Measurements from ENCODE around the gene CCDC141. TPM values are rescaled to one million over a fixed set of nuclear protein-coding genes. Genes with fewer than 3 reads are reported as not detected.

Gene CCDC141
- total and polyA plus RNA-seq, 7 donors, result under 0.01 to 8.6 (median 3.8) TPM; not detected in 1

GRCh38 chr2:178787155-178787554, 262.8 kb downstream of the CCDC141 start:
- Histone ChIP-seq H3K4me3 (no peak overlapping the region), H3K27ac (no peak overlapping the region), H3K27me3 (no peaks in the 10 kb centered on the region), H3K9me3 (no peaks in the 10 kb centered on the region), H3K36me3 (no peaks in the 10 kb centered on the region), H3K4me1 (no peaks in the 10 kb centered on the region)
- WGBS, 2 donors, result 41 to 85% methylated on average over 2 of the region's 2 CpGs
- DNase-seq, result no peak
- TF ChIP-seq, protein P1, sequence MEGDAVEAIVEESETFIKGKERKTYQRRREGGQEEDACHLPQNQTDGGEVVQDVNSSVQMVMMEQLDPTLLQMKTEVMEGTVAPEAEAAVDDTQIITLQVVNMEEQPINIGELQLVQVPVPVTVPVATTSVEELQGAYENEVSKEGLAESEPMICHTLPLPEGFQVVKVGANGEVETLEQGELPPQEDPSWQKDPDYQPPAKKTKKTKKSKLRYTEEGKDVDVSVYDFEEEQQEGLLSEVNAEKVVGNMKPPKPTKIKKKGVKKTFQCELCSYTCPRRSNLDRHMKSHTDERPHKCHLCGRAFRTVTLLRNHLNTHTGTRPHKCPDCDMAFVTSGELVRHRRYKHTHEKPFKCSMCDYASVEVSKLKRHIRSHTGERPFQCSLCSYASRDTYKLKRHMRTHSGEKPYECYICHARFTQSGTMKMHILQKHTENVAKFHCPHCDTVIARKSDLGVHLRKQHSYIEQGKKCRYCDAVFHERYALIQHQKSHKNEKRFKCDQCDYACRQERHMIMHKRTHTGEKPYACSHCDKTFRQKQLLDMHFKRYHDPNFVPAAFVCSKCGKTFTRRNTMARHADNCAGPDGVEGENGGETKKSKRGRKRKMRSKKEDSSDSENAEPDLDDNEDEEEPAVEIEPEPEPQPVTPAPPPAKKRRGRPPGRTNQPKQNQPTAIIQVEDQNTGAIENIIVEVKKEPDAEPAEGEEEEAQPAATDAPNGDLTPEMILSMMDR (IDR thresholded peaks at IDR 0.05), result no peak
- TF ChIP-seq POLR2A (IDR thresholded peaks at IDR 0.05) (no peak), POLR2AphosphoS5 (IDR thresholded peaks at IDR 0.05) (no peak), EP300 (IDR thresholded peaks at IDR 0.05) (no peak)
- intact Hi-C loops (cut with DNase I), result no loop called here

DNA sequence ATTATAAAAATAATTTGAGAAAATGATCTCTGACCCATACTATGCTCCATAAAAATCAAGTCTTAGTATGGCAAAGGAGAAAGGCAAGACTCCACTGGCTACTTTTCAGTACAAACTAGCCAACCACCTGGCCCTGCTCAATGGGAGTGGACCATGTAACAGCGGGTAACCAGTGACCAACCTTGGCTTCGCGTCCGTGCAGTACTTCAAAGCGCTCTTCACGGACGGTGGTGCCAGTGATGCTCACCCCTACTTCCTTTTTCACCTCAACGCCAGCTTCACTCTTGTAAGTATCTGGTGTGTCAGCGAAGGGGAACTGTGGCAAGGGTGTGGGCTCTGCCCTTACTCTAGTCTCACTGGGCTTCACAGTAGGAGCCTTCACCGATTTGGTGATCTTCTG, 266.0 kb downstream of the CCDC141 start:
- WGBS, 2 donors, result 94 to 95% methylated on average over 10 of the region's 10 CpGs
- intact Hi-C loops (cut with DNase I), result no loop called here
- TF ChIP-seq, protein P1 (IDR thresholded peaks at IDR 0.05), result no peak
- no peak for TF ChIP-seq POLR2AphosphoS5 (IDR thresholded peaks at IDR 0.05)
- H3K27me3 ChIP-seq, result no peaks in the 10 kb centered on the region
- no peak for DNase-seq
- H3K4me3 ChIP-seq, result no peak overlapping the region
- no peaks in the 10 kb centered on the region for H3K9me3 ChIP-seq
- no peaks in the 10 kb centered on the region for H3K4me1 ChIP-seq
- H3K36me3 ChIP-seq, result no peaks in the 10 kb centered on the region
- H3K27ac ChIP-seq, result no peak overlapping the region

- intact Hi-C loops (cut with DNase I), result no loop called here
- no peaks in the 10 kb centered on the region for H3K4me1 ChIP-seq
- no peak overlapping the region for H3K27ac ChIP-seq
- no peak overlapping the region for H3K4me3 ChIP-seq
- no peaks in the 10 kb centered on the region for H3K27me3 ChIP-seq
- H3K9me3 ChIP-seq, result no peaks in the 10 kb centered on the region
- H3K36me3 ChIP-seq, result no peaks in the 10 kb centered on the region
- no peak for DNase-seq
- 89 to 91% methylated on average over 7 of the region's 7 CpGs for WGBS, 2 donors
- TF ChIP-seq EP300 (IDR thresholded peaks at IDR 0.05) (no peak), POLR2A (IDR thresholded peaks at IDR 0.05) (no peak), POLR2AphosphoS5 (IDR thresholded peaks at IDR 0.05) (no peak)
- TF ChIP-seq, protein P1 (IDR thresholded peaks at IDR 0.05), result no peak
These were observed 267.7 kb downstream of the CCDC141 start for GRCh38 chr2:178782236-178782635.

Other genes starting within 250 kb of the CCDC141 start
- 10 to 100 TPM in 3 of 4 donors, 1 to 10 TPM in 1; 6.7 to 20.2 (median 11.2) TPM for gene TTN, start 242.7 kb downstream of the CCDC141 start, total RNA-seq
- 1 to 10 TPM in 1 of 3 donors, under 1 TPM in 2; under 0.01 to 1.2 (median 0.90) TPM for gene TTN, start 242.7 kb downstream of the CCDC141 start, polyA plus RNA-seq
- 10 to 100 TPM; 31.0 to 52.3 (median 41.0) TPM for gene SESTD1, start 214.7 kb upstream of the CCDC141 start, total RNA-seq
- gene SESTD1, start 214.7 kb upstream of the CCDC141 start, polyA plus RNA-seq, result 10 to 100 TPM in 2 of 3 donors, 1 to 10 TPM in 1; 9.5 to 21.6 (median 12.8) TPM